HEK293 (cell line): Measurements from ENCODE around the gene FRY.

Experiments used
- ZNF114 ChIP-seq: fragments of 450-650 bp; formaldehyde crosslinking; IDR thresholded peaks from 2 replicates; pipeline ENCODE4 v1.5.0; 2017; ENCODE audit warnings: missing biosample characterization, missing genetic modification characterization
- ZNF274 ChIP-seq, 2 experiments: fragments of 200-500 bp in 1 of 2; fragments of 450-650 bp in 1 of 2; sonication (Bioruptor generic) in 1 of 2; formaldehyde crosslinking in 1 of 2; IDR thresholded peaks; 2 replicates each; pipeline versions ENCODE4 v1.5.1 to v1.6.1; 2014 to 2016; ENCODE audit warnings: borderline replicate concordance in 1 of 2, inconsistent platforms in 1 of 2, low read length in 1 of 2, missing biosample characterization in 1 of 2, missing genetic modification characterization in 1 of 2
- ZNF529 ChIP-seq: fragments of 450-650 bp; formaldehyde crosslinking; IDR thresholded peaks from 2 replicates; pipeline ENCODE4 v1.5.1; 2017; ENCODE audit warnings: missing genetic modification characterization, missing biosample characterization; ENCODE audit not compliant: insufficient replicate concordance
- TF ChIP-seq, protein P1 (sequence below): fragments of 450-650 bp; formaldehyde crosslinking; IDR thresholded peaks from 2 replicates; pipeline ENCODE4 v1.5.1; 2016; ENCODE audit warnings: missing biosample characterization, missing genetic modification characterization

DNA sequence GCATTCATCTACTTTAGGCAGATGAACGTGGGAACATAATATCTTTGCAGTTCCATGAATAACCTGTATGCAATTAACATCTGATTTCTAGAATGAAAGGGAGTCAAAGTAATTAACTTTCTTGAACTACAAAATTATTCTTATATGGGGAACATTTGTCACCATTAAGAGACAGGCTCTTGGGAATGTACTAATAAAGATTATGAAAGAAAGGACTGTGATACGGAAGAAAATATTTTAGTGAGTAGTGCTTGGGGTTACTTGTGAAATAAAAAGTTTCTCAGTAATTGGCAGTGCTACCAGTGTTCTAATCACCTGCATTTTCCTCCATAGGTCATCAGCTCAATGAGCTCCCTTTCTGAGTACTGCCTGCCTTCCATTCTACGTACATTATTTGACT lies 85.4 kb downstream of the FRY start:
- TF ChIP-seq ZNF114 (no peak), ZNF274 (IDR thresholded peaks at IDR 0.05; ENCODE audit: low read length) (no peak), ZNF274 (tag by site-specific recombination; IDR thresholded peaks at IDR 0.05; ENCODE audit: borderline replicate concordance) (no peak), ZNF529 (tag by site-specific recombination) (no peak)
- TF ChIP-seq, protein P1, sequence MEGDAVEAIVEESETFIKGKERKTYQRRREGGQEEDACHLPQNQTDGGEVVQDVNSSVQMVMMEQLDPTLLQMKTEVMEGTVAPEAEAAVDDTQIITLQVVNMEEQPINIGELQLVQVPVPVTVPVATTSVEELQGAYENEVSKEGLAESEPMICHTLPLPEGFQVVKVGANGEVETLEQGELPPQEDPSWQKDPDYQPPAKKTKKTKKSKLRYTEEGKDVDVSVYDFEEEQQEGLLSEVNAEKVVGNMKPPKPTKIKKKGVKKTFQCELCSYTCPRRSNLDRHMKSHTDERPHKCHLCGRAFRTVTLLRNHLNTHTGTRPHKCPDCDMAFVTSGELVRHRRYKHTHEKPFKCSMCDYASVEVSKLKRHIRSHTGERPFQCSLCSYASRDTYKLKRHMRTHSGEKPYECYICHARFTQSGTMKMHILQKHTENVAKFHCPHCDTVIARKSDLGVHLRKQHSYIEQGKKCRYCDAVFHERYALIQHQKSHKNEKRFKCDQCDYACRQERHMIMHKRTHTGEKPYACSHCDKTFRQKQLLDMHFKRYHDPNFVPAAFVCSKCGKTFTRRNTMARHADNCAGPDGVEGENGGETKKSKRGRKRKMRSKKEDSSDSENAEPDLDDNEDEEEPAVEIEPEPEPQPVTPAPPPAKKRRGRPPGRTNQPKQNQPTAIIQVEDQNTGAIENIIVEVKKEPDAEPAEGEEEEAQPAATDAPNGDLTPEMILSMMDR: no peak
